Tibial artery (tissue), 4 donors: ENCODE data around the gene OSBPL9.
"Not testable (repeated sequence)": the region's sequence is repeated elsewhere in the genome, so short reads cannot be mapped to it uniquely, and the experiment has no call there.

Source experiments
- DNase-seq, 2 donors: peaks; one replicate each; pipeline ENCODE4 v3.0.0-alpha.2; 2019
- H3K27ac ChIP-seq, 2 donors: fragments of 200-600 bp; sonication (generic) in 1 of 2; 1 replicate in 1 of 2; 2 replicates in 1 of 2; pipeline ENCODE4 v1.5.1; 2018 to 2019; ENCODE audit warnings: mild to moderate bottlenecking in 1 of 2
- H3K27me3 ChIP-seq, 2 donors: fragments of 200-600 bp; sonication (generic) in 1 of 2; one replicate each; pipeline versions ENCODE4 v1.5.1 to v1.6.0; 2016 to 2019
- H3K36me3 ChIP-seq, 3 donors: fragments of 200-600 bp; sonication (generic) in 2 of 3; one replicate each; pipeline ENCODE4 v1.5.1; 2016 to 2019; ENCODE audit warnings: mild to moderate bottlenecking in 2 of 3
- H3K4me1 ChIP-seq, 4 donors: fragments of 200-600 bp; sonication (generic) in 2 of 4; 1 replicate in 3 of 4; 2 replicates in 1 of 4; pipeline ENCODE4 v1.5.1; 2016 to 2019
- H3K4me3 ChIP-seq, 2 donors: fragments of 200-600 bp; sonication (generic) in 1 of 2; 1 replicate in 1 of 2; 2 replicates in 1 of 2; pipeline ENCODE4 v1.5.1; 2018 to 2019; ENCODE audit warnings: mild to moderate bottlenecking in 2 of 2
- H3K9me3 ChIP-seq, 3 donors: fragments of 200-600 bp; sonication (generic) in 1 of 3; one replicate each; pipeline ENCODE4 v1.5.1; 2016 to 2019
- intact Hi-C: fragments of 100-400 bp; cut with DNase I; formaldehyde crosslinking; loops from one replicate; pipeline ENCODE4 v1.15.0; 2023; ENCODE audit warnings: low total_unique reads
- TF ChIP-seq, protein P1 (sequence below), 2 experiments: fragments of 200-600 bp in 1 of 2; fragments of 450-650 bp in 1 of 2; IDR thresholded peaks; one replicate each; pipeline ENCODE4 v1.5.1; 2017 to 2019; ENCODE audit warnings: antibody characterized with exemption in 2 of 2, mild to moderate bottlenecking in 1 of 2, moderate library complexity in 1 of 2

Gene OSBPL9

DNA sequence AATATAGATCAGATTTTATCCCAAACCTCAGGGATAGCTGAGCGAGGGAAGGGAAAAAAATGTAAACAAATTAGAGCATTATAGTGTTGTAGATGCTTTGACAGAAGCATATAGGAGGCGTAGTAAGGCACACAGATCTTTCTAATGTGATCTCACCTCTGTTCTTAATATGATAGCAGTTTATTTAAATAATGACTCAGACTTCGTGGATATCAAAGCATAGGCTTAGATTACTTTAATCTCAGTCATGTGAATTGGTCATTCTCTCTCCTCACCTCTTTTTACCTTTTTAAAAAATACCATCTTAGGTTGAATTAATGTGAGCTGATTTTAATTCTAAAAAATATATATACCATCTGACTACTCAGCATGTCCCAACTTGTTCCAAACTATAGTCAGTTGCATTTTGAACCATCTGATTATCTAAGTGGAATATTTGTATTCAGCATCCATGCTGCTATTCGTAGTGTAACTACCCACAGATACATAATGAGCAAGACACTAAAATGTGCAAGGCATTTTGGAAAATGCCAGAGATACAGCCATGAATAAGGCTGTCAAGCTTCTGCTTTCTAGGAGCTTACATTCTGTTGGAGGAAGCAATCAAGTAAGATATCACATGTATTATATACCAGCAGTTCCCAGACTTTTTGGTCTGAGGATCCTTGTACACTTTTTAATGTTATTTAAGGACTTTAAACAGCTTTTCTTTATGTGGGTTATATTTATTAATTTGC is 76.7 kb downstream of the OSBPL9 start:
- Histone ChIP-seq H3K36me3 (no peaks in the 10 kb centered on the region), H3K27me3 (no peaks in the 10 kb centered on the region), H3K9me3 (no peaks in the 10 kb centered on the region), H3K27ac (no peak overlapping the region), H3K4me1 (peaks cover 4 to 98% (median 37%) of the 10 kb centered on the region in 4 donors), H3K4me3 (no peak overlapping the region)
- TF ChIP-seq, protein P1, sequence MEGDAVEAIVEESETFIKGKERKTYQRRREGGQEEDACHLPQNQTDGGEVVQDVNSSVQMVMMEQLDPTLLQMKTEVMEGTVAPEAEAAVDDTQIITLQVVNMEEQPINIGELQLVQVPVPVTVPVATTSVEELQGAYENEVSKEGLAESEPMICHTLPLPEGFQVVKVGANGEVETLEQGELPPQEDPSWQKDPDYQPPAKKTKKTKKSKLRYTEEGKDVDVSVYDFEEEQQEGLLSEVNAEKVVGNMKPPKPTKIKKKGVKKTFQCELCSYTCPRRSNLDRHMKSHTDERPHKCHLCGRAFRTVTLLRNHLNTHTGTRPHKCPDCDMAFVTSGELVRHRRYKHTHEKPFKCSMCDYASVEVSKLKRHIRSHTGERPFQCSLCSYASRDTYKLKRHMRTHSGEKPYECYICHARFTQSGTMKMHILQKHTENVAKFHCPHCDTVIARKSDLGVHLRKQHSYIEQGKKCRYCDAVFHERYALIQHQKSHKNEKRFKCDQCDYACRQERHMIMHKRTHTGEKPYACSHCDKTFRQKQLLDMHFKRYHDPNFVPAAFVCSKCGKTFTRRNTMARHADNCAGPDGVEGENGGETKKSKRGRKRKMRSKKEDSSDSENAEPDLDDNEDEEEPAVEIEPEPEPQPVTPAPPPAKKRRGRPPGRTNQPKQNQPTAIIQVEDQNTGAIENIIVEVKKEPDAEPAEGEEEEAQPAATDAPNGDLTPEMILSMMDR (IDR thresholded peaks at IDR 0.05) = no peak
- DNase-seq = no peak
- intact Hi-C loops = no loop called here

DNA sequence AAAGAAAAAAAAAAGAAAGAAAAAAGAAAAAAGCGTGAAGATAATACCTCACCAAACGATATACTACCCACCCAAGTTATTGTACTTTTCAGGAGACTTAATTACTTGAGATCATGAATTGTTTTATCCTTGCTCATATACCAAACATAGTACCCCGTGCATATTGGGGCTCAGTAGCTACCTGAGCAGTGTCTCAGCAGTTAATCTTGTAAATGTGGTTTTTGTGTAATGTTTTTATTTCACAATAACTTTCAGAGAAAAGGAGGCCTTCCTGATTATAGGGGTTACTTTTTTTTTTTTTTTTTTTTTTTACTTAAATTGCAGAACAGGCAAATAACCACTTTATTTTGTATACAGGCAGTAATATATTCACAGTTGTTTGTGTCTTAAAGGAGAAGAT is 80.3 kb downstream of the OSBPL9 start:
- TF ChIP-seq, protein P1 (IDR thresholded peaks at IDR 0.05) = no peak
- no peaks in the 10 kb centered on the region for H3K36me3 ChIP-seq
- H3K27ac ChIP-seq = no peak overlapping the region
- no peaks in the 10 kb centered on the region for H3K27me3 ChIP-seq
- H3K4me1 ChIP-seq = peaks cover 0 to 79% (median 19%) of the 10 kb centered on the region in 4 donors
- no peak for DNase-seq
- intact Hi-C loops = no loop called here
- no peaks in the 10 kb centered on the region for H3K9me3 ChIP-seq
- no peak overlapping the region for H3K4me3 ChIP-seq

DNA sequence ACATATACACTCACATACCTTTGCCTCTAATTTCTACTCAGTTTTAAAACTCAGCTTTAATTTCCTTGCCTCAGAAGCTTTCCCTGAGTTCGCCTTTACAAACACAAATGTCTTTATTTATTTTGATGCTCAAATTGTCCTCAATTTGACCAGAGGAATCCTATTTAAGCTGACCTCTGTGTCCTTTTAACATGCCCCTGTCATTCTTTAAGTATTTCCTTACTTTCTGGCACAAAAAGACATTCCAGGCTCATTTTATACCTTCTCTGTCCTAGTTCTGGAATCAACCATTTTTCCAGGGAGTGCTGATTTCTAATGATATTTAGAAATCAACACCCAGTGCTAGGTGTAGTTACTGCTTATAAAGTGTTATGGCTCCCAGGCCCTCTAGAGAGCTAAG is 82.5 kb downstream of the OSBPL9 start:
- intact Hi-C loops = no loop called here
- no peak for DNase-seq
- H3K9me3 ChIP-seq = no peaks in the 10 kb centered on the region
- no peak overlapping the region for H3K27ac ChIP-seq
- TF ChIP-seq, protein P1 (IDR thresholded peaks at IDR 0.05) = no peak
- H3K4me1 ChIP-seq = peaks cover 0 to 57% (median 7%) of the 10 kb centered on the region in 4 donors
- H3K4me3 ChIP-seq = no peak overlapping the region
- H3K27me3 ChIP-seq = no peaks in the 10 kb centered on the region
- H3K36me3 ChIP-seq = no peaks in the 10 kb centered on the region

DNA sequence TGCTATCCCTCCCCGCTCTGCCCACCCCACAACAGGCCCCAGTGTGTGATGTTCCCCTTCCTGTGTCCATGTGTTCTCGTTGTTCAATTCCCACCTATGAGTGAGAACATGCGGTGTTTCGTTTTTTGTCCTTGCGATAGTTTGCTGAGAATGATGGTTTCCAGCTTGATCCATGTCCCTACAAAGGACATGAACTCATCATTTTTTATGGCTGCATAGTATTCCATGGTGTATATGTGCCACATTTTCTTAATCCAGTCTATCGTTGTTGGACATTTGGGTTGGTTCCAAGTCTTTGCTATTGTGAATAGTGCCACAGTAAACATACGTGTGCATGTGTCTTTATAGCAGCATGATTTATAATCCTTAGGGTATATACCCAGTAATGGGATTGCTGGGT is 84.9 kb downstream of the OSBPL9 start:
- DNase-seq, intact Hi-C loops: not testable (repeated sequence)

DNA sequence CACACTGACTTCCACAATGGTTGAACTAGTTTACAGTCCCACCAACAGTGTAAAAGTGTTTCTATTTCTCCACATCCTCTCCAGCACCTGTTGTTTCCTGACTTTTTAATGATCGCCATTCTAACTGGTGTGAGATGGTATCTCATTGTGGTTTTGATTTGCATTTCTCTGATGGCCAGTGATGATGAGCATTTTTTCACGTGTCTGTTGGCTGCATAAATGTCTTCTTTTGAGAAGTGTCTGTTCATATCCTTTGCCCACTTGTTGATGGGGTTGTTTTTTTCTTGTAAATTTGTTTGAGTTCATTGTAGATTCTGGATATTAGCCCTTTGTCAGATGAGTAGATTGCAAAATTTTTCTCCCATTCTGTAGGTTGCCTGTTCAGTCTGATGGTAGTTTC is 85.3 kb downstream of the OSBPL9 start:
- H3K36me3 ChIP-seq, intact Hi-C loops, H3K27me3 ChIP-seq, H3K27ac ChIP-seq, H3K9me3 ChIP-seq, H3K4me3 ChIP-seq, DNase-seq: not testable (repeated sequence)
- peaks cover 0 to 45% (median 5%) of the 10 kb centered on the region in 4 donors for H3K4me1 ChIP-seq

More for the DNA sequence above, 84.9 kb downstream of the OSBPL9 start:
- H3K9me3 ChIP-seq, H3K4me3 ChIP-seq, H3K27me3 ChIP-seq, H3K27ac ChIP-seq, H3K36me3 ChIP-seq: not testable (repeated sequence)
- peaks cover 0 to 45% (median 5%) of the 10 kb centered on the region in 4 donors for H3K4me1 ChIP-seq

DNA sequence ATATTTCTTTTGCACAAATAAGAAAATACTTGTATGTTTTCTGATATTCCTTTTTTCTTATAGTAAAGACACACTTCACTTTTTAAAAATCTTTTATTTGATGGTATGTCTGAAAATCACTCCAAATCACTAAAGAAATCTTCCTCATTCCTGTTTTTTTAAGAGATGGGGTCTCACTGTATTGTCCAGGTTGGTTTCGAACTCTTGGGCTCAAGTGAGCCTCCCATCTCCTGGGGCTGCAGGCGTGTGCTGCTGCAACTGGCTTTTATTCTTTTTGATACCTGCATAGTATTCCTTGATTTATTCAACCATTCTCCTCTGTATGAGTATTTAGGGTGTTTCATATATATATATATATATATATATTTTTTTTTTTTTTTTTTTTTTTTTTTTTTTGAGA is 88.1 kb downstream of the OSBPL9 start:
- no peak for DNase-seq
- no peaks in the 10 kb centered on the region for H3K9me3 ChIP-seq
- H3K27ac ChIP-seq = no peak overlapping the region
- TF ChIP-seq, protein P1 (IDR thresholded peaks at IDR 0.05) = no peak
- intact Hi-C loops = no loop called here
- H3K4me3 ChIP-seq = no peak overlapping the region
- peaks cover 0 to 44% (median 8%) of the 10 kb centered on the region in 4 donors for H3K4me1 ChIP-seq
- H3K27me3 ChIP-seq = no peaks in the 10 kb centered on the region
- H3K36me3 ChIP-seq = no peaks in the 10 kb centered on the region
